Calu3 (cell line): ENCODE data around the gene PLEKHH1. TPM values are rescaled to one million over a fixed set of nuclear protein-coding genes. Genes with fewer than 3 reads are reported as not detected.

ENCODE experiments used
- BruUV-seq: library from RNA; stranded (reverse); fragments of 400-500 nt; replicated peaks from 2 replicates; lab custom pipeline; 2021; lab: Mats Ljungman, UMichigan
- CTCF ChIA-PET: fragments of 300-600 bp; sonication (Branson Sonifier 250); formaldehyde crosslinking; loops from one replicate; lab custom pipeline; 2022; ENCODE audit warnings: antibody characterized with exemption; lab: Charles Lee
- DNase-seq: peaks from one replicate; pipeline ENCODE4 v3.0.0; 2022
- H3K27ac Mint-ChIP-seq: one replicate; pipeline ENCODE4 v1.8.0; 2022; ENCODE audit warnings: mixed read lengths; ENCODE audit not compliant: unreplicated experiment
- H3K27me3 Mint-ChIP-seq: one replicate; pipeline ENCODE4 v1.8.0; 2022; ENCODE audit warnings: mixed read lengths; ENCODE audit not compliant: unreplicated experiment
- H3K36me3 Mint-ChIP-seq: one replicate; pipeline ENCODE4 v1.8.0; 2022; ENCODE audit warnings: mild to moderate bottlenecking, moderate library complexity, mixed read lengths; ENCODE audit not compliant: insufficient read depth, unreplicated experiment
- H3K4me1 Mint-ChIP-seq: one replicate; pipeline ENCODE4 v1.8.0; 2022; ENCODE audit warnings: mild to moderate bottlenecking, low read depth, mixed read lengths; ENCODE audit not compliant: unreplicated experiment
- H3K4me3 Mint-ChIP-seq: one replicate; pipeline ENCODE4 v1.8.0; 2022; ENCODE audit warnings: mild to moderate bottlenecking, low read depth, moderate library complexity, mixed read lengths; ENCODE audit not compliant: unreplicated experiment
- H3K9me3 Mint-ChIP-seq: one replicate; pipeline ENCODE4 v1.8.0; 2022; ENCODE audit warnings: low read depth, mixed read lengths; ENCODE audit not compliant: unreplicated experiment
- intact Hi-C: fragments of 100-400 bp; cut with micrococcal nuclease; formaldehyde crosslinking; loops from one replicate; pipeline ENCODE4 v1.10.0; 2022; ENCODE audit not compliant: unreplicated experiment
- total RNA-seq: library from RNA; stranded (reverse); gene quantifications from 2 replicates; pipeline ENCODE4 v1.2.3, GENCODE V29; 2022
- TF ChIP-seq, protein P1 (sequence below): fragments of 200-600 bp; IDR thresholded peaks from one replicate; pipeline ENCODE4 v1.8.0; 2022; ENCODE audit warnings: antibody characterized with exemption; ENCODE audit not compliant: unreplicated experiment

Gene PLEKHH1
- total RNA-seq, 1 experiment from 2014 or later = 11.8 TPM

DNA sequence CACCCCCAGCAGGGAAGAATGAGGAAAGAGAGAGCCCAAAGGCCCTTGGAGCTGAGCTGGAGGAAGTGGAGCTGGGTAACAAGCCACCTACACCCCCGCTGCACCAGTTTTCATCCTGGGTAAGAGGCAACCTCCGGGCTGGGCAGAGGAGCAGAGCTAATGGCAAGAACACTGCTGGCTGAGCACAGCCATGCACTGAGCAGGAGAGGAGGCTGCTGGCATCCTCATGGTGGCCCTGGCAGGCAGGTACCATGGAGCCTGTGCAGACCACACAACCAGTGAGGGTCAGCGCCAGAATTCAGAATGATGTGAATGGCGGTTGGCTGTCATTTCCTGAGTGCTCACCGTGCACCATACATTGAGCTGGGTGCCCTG, 29.7 kb downstream of the PLEKHH1 start:
- no peak overlapping the region for H3K27ac Mint-ChIP-seq
- CTCF ChIA-PET = interaction anchor here (2.4 kb wide), 1 partner anchor 9 kb away, joined by 11 read pairs; no protein-coding TSS in a partner anchor
- BruUV-seq = no TSS peak

DNA sequence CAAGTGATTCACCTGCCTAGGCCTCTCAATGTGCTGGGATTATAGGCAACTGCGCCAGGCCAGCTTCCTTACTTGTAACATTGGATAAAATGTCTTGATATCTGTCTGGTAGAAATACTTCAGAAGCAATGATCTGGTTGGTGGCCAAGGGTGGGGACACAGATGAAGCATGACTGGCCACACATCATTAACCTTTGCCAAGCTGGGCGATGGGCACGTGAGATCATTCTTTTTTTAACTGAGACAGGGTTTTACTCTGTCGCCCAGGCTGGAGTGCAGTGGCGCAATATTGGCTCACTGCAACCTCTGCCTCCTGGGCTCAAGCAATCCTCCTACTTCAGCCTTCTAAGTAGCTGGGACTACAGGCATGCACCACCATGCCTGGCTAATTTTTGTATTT, 31.1 kb downstream of the PLEKHH1 start:
- no peak for DNase-seq
- CTCF ChIA-PET = no interaction called here

More for the DNA sequence above, 29.7 kb downstream of the PLEKHH1 start:
- TF ChIP-seq, protein P1, sequence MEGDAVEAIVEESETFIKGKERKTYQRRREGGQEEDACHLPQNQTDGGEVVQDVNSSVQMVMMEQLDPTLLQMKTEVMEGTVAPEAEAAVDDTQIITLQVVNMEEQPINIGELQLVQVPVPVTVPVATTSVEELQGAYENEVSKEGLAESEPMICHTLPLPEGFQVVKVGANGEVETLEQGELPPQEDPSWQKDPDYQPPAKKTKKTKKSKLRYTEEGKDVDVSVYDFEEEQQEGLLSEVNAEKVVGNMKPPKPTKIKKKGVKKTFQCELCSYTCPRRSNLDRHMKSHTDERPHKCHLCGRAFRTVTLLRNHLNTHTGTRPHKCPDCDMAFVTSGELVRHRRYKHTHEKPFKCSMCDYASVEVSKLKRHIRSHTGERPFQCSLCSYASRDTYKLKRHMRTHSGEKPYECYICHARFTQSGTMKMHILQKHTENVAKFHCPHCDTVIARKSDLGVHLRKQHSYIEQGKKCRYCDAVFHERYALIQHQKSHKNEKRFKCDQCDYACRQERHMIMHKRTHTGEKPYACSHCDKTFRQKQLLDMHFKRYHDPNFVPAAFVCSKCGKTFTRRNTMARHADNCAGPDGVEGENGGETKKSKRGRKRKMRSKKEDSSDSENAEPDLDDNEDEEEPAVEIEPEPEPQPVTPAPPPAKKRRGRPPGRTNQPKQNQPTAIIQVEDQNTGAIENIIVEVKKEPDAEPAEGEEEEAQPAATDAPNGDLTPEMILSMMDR = no peak
- H3K9me3 Mint-ChIP-seq = no peaks in the 10 kb centered on the region
- no peak overlapping the region for H3K4me3 Mint-ChIP-seq
- H3K27me3 Mint-ChIP-seq = no peaks in the 10 kb centered on the region
- DNase-seq = no peak
- intact Hi-C loops = no loop called here
- no peaks in the 10 kb centered on the region for H3K36me3 Mint-ChIP-seq
- no peaks in the 10 kb centered on the region for H3K4me1 Mint-ChIP-seq

DNA sequence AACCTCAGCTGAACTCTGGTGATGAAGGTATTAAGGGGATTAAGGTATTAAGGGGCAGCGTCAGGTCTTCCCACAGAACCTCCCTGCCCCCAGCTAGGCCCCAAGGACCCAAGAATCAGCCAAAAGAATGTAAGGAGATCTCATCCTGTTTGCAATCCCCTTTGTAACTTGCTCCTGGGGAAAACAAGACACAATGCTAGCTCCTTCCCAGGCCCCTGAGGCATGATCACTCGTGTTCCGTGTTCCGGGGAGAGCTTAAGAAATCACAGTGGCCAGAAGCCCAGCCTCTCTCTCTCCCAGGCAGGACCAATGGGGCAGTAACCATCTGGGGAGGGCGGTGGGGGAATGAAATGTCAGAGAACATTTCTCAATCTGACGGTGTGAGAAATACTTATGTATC, 33.8 kb downstream of the PLEKHH1 start:
- Mint-ChIP-seq H3K9me3 (no peaks in the 10 kb centered on the region), H3K36me3 (no peaks in the 10 kb centered on the region), H3K4me3 (no peak overlapping the region), H3K27me3 (no peaks in the 10 kb centered on the region), H3K27ac (no peak overlapping the region), H3K4me1 (no peaks in the 10 kb centered on the region)
- CTCF ChIA-PET = no interaction called here
- TF ChIP-seq, protein P1 = no peak
- BruUV-seq = no TSS peak
- DNase-seq = no peak
- intact Hi-C loops = no loop called here

More for the DNA sequence above, 31.1 kb downstream of the PLEKHH1 start:
- H3K4me3 Mint-ChIP-seq = no peak overlapping the region
- no peaks in the 10 kb centered on the region for H3K4me1 Mint-ChIP-seq
- H3K27me3 Mint-ChIP-seq = no peaks in the 10 kb centered on the region
- TF ChIP-seq, protein P1 = no peak
- H3K9me3 Mint-ChIP-seq = no peaks in the 10 kb centered on the region
- no peaks in the 10 kb centered on the region for H3K36me3 Mint-ChIP-seq
- BruUV-seq = no TSS peak
- intact Hi-C loops = no loop called here
- no peak overlapping the region for H3K27ac Mint-ChIP-seq

DNA sequence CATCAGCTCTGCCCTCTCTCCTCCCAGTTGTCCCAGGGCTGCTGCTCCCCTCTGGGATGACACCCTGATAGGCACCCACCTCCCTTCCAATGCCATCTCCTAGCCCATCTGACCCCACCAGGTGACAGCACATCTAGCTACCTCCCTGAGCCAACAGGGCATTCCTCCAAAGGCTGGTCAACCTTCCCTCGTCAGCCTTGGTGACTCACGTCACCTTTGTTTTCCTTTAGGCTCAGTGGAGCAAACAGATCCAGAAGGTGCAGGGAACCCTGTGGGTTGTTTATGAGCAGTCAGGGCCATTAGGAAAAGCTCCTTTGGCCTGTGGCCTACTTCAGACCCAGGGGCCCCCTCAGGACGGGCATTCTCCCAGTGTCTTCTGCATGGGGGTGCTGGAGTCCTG, 34.6 kb downstream of the PLEKHH1 start:
- Mint-ChIP-seq H3K36me3 (no peaks in the 10 kb centered on the region), H3K27me3 (no peaks in the 10 kb centered on the region), H3K9me3 (no peaks in the 10 kb centered on the region), H3K4me3 (no peak overlapping the region), H3K27ac (no peak overlapping the region), H3K4me1 (no peaks in the 10 kb centered on the region)
- CTCF ChIA-PET = interaction anchor here (1.0 kb wide), 1 partner anchor 140 kb away, joined by 3 read pairs; no protein-coding TSS in a partner anchor
- intact Hi-C loops = no loop called here
- DNase-seq = no peak
- BruUV-seq = no TSS peak
- TF ChIP-seq, protein P1 = no peak
